ENCODE data around the gene NUDT4.

The NUDT4 gene

DNA sequence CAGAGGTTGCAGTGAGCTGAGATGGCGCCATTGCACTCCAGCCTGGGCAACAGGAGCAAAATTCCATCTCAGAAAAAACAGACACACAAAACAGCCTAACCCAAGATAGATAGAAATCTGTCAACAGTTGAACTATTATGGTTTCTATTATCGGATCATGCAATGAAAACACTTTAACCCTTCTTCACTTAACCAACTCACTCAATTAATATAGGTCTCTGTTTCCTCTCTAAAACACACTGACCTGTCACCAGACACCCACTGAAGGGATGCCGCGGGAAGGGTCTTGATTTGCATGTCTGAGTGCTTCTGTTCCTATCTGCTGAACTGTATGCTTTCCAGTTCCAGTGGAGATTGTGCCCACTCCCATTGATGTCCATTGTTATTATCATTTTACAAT is 38.0 kb upstream of the NUDT4 start:
- no peak for DNase-seq (ENCODE audit: low read depth)
- TF ChIP-seq, protein P1, sequence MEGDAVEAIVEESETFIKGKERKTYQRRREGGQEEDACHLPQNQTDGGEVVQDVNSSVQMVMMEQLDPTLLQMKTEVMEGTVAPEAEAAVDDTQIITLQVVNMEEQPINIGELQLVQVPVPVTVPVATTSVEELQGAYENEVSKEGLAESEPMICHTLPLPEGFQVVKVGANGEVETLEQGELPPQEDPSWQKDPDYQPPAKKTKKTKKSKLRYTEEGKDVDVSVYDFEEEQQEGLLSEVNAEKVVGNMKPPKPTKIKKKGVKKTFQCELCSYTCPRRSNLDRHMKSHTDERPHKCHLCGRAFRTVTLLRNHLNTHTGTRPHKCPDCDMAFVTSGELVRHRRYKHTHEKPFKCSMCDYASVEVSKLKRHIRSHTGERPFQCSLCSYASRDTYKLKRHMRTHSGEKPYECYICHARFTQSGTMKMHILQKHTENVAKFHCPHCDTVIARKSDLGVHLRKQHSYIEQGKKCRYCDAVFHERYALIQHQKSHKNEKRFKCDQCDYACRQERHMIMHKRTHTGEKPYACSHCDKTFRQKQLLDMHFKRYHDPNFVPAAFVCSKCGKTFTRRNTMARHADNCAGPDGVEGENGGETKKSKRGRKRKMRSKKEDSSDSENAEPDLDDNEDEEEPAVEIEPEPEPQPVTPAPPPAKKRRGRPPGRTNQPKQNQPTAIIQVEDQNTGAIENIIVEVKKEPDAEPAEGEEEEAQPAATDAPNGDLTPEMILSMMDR (IDR thresholded peaks at IDR 0.05; ENCODE audit: low read depth, low read length, missing control alignments), result no peak
- H3K4me3 ChIP-seq (ENCODE audit: low read depth, low read length), result no peak overlapping the region

DNA sequence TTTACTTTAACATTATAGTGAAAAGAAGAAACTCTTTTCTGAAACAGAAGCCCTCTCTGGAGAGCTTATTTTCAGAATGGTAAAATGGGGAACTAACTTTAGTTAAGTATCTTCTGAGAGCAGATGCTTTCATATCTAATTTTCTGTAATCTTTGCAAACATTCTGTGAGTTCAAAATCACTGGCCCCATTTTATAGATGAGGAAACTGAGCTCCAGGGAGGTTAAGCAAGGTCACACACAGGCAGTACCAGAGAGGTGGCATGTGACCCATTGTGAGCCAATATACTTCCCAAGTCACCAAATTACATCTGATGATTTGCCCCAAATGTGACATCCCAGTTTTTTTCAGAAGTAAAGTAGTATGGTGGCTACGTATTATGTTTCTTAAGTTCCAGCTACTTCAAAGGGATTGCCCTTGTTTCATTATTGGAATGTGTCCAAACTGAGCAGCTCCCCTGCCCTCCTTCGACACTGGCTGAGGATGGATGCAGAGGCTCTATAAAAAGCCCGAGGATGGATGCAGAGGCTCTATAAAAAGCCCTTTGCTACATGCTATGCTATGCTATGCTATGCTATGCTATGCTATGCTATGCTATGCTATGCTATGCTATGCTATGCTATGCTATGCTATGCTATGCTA is 36.2 kb upstream of the NUDT4 start:
- TF ChIP-seq, protein P1 (IDR thresholded peaks at IDR 0.05; ENCODE audit: low read depth, low read length, missing control alignments), result no peak
- no peak overlapping the region for H3K4me3 ChIP-seq (ENCODE audit: low read depth, low read length)
- DNase-seq (ENCODE audit: low read depth), result no peak

GRCh38 chr12:93347054-93347785 is 30.5 kb upstream of the NUDT4 start:
- H3K4me3 ChIP-seq (ENCODE audit: low read depth, low read length), result no peak overlapping the region
- TF ChIP-seq, protein P1 (IDR thresholded peaks at IDR 0.05; ENCODE audit: low read depth, low read length, missing control alignments), result no peak
- DNase-seq (ENCODE audit: low read depth), result no peak

DNA sequence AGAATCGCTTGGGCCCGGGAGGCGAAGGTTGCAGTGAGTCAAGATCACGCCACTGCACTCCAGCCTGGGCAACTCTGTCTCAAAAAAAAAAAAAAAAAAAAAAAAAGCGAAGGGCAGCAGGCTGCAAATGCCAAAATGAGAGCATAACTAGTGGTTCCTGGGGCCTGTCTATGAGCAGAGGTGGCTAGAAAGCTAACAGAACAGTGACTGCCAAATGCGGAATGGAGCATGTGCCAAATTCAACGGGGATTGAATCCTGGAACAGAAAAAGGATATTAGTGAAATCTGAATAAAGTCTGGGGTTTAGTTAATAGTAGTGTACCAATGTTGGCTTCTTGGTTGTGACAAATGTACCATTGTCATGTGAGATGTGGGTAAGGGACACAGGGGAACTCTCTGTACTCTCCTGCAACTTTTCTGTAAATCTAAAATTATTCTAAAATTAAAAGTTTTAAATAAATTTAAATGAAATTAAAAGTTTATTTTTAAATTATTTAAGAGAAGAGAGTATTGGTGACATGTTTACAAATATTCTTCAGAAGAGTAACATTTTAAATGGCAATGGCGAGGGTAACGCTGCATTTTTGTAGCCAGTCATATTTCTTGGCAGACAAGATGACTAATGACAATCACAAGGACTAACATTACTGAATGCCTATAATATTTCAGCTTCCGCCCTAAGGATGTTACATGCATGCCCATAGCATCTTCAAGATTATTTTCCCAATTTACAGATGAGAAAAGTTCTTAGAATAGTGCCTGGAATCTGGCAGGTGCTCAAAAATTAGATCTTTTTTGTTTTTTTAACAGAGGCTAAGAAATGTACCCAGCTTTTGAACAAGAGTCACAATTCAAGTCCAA is 28.9 kb upstream of the NUDT4 start:
- no peak overlapping the region for H3K4me3 ChIP-seq (ENCODE audit: low read depth, low read length)
- DNase-seq (ENCODE audit: low read depth), result no peak
- TF ChIP-seq, protein P1 (IDR thresholded peaks at IDR 0.05; ENCODE audit: low read depth, low read length, missing control alignments), result no peak

DNA sequence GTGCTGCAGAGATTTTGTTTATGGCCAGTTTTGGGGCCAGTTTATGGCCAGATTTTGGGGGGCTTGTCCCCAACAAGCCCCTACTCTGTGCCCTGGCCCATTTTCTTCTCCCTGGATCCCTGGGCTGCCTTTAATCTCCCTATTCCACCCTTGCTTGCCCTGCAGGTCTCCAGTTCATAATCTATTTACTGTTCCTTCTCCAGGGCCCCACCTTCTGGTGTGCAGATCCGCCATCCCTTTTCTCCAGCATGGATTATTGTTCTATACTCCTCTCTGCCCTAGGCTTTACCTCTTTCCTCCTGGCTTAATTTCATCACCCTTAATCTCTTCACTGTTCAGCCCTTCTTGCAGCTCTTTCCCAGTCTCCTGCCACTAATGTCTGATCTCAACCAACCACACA is 26.0 kb upstream of the NUDT4 start:
- TF ChIP-seq, protein P1 (IDR thresholded peaks at IDR 0.05; ENCODE audit: low read depth, low read length, missing control alignments), result no peak
- no peak overlapping the region for H3K4me3 ChIP-seq (ENCODE audit: low read depth, low read length)
- no peak for DNase-seq (ENCODE audit: low read depth)

GRCh38 chr12:93352321-93352720 is 25.4 kb upstream of the NUDT4 start:
- TF ChIP-seq, protein P1 (IDR thresholded peaks at IDR 0.05; ENCODE audit: low read depth, low read length, missing control alignments), result no peak
- no peak for DNase-seq (ENCODE audit: low read depth)
- no peak overlapping the region for H3K4me3 ChIP-seq (ENCODE audit: low read depth, low read length)

Measured in GM12864 (cell line).